Measurements from ENCODE around the gene P3H3. TPM values are rescaled to one million over a fixed set of nuclear protein-coding genes. Genes with fewer than 3 reads are reported as not detected.

The P3H3 gene
- total and polyA plus RNA-seq, 2 donors (not counting 3 experiments of a cell fraction or from before 2014, with no cell fraction given): 75.9 to 76.5 TPM

DNA sequence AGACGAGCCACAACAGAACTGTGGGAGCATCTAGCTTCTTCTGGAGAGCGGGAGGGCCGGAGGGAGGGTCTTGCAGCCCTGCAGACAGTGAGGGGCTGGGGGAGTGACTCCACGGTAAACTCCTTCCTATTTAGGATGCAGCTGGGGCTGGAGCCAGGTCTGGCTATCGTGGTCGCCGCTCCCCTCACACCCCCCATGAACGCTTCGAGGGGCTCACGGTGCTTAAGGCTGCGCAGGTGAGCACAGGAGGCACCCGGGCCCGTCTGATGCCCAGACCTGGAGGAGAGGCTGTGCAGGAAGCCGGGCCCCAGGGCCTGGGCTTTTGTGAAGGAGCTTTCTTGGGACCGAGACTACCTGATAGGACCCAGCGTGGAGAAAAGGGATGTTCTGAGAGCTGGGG is 8.6 kb downstream of the P3H3 start:
- H3K79me2 ChIP-seq (ENCODE audit: control insufficient read depth, insufficient read depth, low read length): no peaks in the 10 kb centered on the region
- no peak overlapping the region for H3K27ac ChIP-seq (ENCODE audit: insufficient read depth, low read depth, low read length)
- no peak overlapping the region for H3K9ac ChIP-seq (replicated peaks; ENCODE audit: extremely low read depth, insufficient read depth, low read length)
- dilution Hi-C loops (cut with MboI; ENCODE audit: extremely low pct_ligation_motif_present, low sequenced_read_pairs) (no loop called here), intact Hi-C loops (cut with micrococcal nuclease) (no loop called here)
- DNase-seq (ENCODE audit: low read depth, low spot score): no peak
- H3K9me3 ChIP-seq (replicated peaks; ENCODE audit: control insufficient read depth, insufficient read depth, low read length): no peaks in the 10 kb centered on the region
- no TSS peak for BruUV-seq (replicated peaks)
- no peak for FAIRE-seq
- H3K4me3 ChIP-seq (replicated peaks in 1 of 3; ENCODE audit: insufficient read depth in 1 of 3, low read depth in 1 of 3, low read length in 3 of 3): no peak overlapping the region
- no peaks in the 10 kb centered on the region for H4K20me1 ChIP-seq (replicated peaks; ENCODE audit: control insufficient read depth, extremely low read depth, insufficient read depth, low read length)
- no peak overlapping the region for H3K4me2 ChIP-seq (ENCODE audit: insufficient read depth, low read length)
- ChIA-PET CTCF (interaction anchor here (1.0 to 1.6 kb wide), 3 partner anchors 12 to 100 kb away, joined by 3 to 4 read pairs (median 3); partner anchors contain the start of gene SPSB2), POLR2A (no interaction called here)
- H2AFZ ChIP-seq (ENCODE audit: low read depth, low read length): no peak overlapping the region
- no peaks in the 10 kb centered on the region for H3K9me1 ChIP-seq (replicated peaks; ENCODE audit: control insufficient read depth, extremely low read depth, insufficient read depth, low read length)
- TF ChIP-seq POLR2AphosphoS5 (IDR thresholded peaks at IDR 0.05; ENCODE audit: insufficient read depth, low read depth, low read length): no peak
- peaks cover 4 to 54% of the 10 kb centered on the region in 2 experiments for H3K36me3 ChIP-seq (ENCODE audit: control insufficient read depth in 2 of 2, extremely low read depth in 1 of 2, insufficient read depth in 2 of 2, low read length in 2 of 2)
- H3K4me1 ChIP-seq (ENCODE audit: control insufficient read depth, extremely low read depth, insufficient read depth, low read length): peaks cover 1% of the 10 kb centered on the region
- H3K27me3 ChIP-seq (ENCODE audit: control insufficient read depth in 2 of 2, insufficient read depth in 2 of 2, low read length in 2 of 2): no peaks in the 10 kb centered on the region

DNA sequence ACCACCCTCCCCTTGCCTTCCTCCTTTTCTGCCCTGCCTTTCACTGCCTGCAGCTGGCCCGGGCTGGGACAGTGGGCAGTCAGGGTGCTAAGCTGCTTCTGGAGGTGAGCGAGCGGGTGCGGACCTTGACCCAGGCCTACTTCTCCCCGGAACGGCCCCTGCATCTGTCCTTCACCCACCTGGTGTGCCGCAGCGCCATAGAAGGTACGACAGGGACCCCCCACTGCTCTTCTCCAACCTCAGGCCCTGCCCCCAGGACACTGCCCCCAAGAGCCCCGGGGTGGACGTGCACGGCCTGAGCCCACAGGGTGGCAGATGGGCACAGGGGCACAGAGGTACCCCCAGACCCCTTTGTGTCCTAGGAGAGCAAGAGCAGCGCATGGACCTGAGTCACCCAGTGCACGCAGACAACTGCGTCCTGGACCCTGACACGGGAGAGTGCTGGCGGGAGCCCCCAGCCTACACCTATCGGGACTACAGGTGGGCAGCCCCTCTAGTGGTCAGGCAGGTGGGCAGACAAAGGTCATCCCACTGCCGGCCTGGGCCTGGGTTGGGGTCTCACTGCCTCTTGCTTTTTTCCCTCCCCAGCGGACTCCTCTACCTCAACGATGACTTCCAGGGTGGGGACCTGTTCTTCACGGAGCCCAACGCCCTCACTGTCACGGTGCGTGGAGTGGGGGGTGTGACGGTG is 9.3 kb downstream of the P3H3 start:
- dilution Hi-C loops (cut with MboI; ENCODE audit: extremely low pct_ligation_motif_present, low sequenced_read_pairs) (no loop called here), intact Hi-C loops (cut with micrococcal nuclease) (no loop called here)
- no peak overlapping the region for H2AFZ ChIP-seq (ENCODE audit: low read depth, low read length)
- BruUV-seq (replicated peaks): no TSS peak
- FAIRE-seq (no peak), DNase-seq (ENCODE audit: low read depth, low spot score) (no peak)
- H3K4me3 ChIP-seq (replicated peaks in 1 of 3; ENCODE audit: insufficient read depth in 1 of 3, low read depth in 1 of 3, low read length in 3 of 3): no peak overlapping the region
- no peak overlapping the region for H3K9ac ChIP-seq (replicated peaks; ENCODE audit: extremely low read depth, insufficient read depth, low read length)
- H3K4me2 ChIP-seq (ENCODE audit: insufficient read depth, low read length): no peak overlapping the region
- ChIA-PET POLR2A (no interaction called here), CTCF (interaction anchor here (1.0 kb wide), 1 partner anchor 100 kb away, joined by 3 read pairs; no protein-coding TSS in a partner anchor)
- no peaks in the 10 kb centered on the region for H3K27me3 ChIP-seq (ENCODE audit: control insufficient read depth in 2 of 2, insufficient read depth in 2 of 2, low read length in 2 of 2)
- H3K9me3 ChIP-seq (replicated peaks; ENCODE audit: control insufficient read depth, insufficient read depth, low read length): no peaks in the 10 kb centered on the region
- H3K36me3 ChIP-seq (ENCODE audit: control insufficient read depth in 2 of 2, extremely low read depth in 1 of 2, insufficient read depth in 2 of 2, low read length in 2 of 2): peaks cover 5 to 57% of the 10 kb centered on the region in 2 experiments
- H3K9me1 ChIP-seq (replicated peaks; ENCODE audit: control insufficient read depth, extremely low read depth, insufficient read depth, low read length): no peaks in the 10 kb centered on the region
- no peak overlapping the region for H3K27ac ChIP-seq (ENCODE audit: insufficient read depth, low read depth, low read length)
- H3K79me2 ChIP-seq (ENCODE audit: control insufficient read depth, insufficient read depth, low read length): no peaks in the 10 kb centered on the region
- no peaks in the 10 kb centered on the region for H3K4me1 ChIP-seq (ENCODE audit: control insufficient read depth, extremely low read depth, insufficient read depth, low read length)
- H4K20me1 ChIP-seq (replicated peaks; ENCODE audit: control insufficient read depth, extremely low read depth, insufficient read depth, low read length): no peaks in the 10 kb centered on the region
- TF ChIP-seq GATA2 (IDR thresholded peaks at IDR 0.05; ENCODE audit: insufficient read depth, insufficient read length, low read depth, low read length) (no peak), MYC (IDR thresholded peaks at IDR 0.05; ENCODE audit: low read depth, low read length) (no peak), FOS (IDR thresholded peaks at IDR 0.05; ENCODE audit: borderline replicate concordance, insufficient read depth, low read length) (no peak), MAX (IDR thresholded peaks at IDR 0.05; ENCODE audit: insufficient read depth, insufficient read length) (no peak), POLR2A (IDR thresholded peaks at IDR 0.05; ENCODE audit: low read depth, low read length) (no peak), POLR2AphosphoS5 (IDR thresholded peaks at IDR 0.05; ENCODE audit: insufficient read depth, low read depth, low read length) (no peak), JUN (IDR thresholded peaks at IDR 0.05; ENCODE audit: borderline replicate concordance, insufficient read depth, insufficient read length, low read depth) (no peak), EZH2 (IDR thresholded peaks at IDR 0.05; ENCODE audit: borderline replicate concordance, low read depth, low read length, severe bottlenecking) (no peak)

Data from endothelial cell of umbilical vein (primary cell).